GM13977 (cell line): ENCODE results near the gene ZSCAN2.

Experiments used
- DNase-seq: peaks from one replicate; pipeline ENCODE4 v3.0.0; 2012; ENCODE audit warnings: low spot score
- in situ Hi-C: fragments of 300-500 bp; cut with MboI; formaldehyde crosslinking; loops from one replicate; pipeline ENCODE4 v1.12.0; 2022; ENCODE audit warnings: low sequenced_read_pairs, low pct_unique_long_range_greater_than_20kb, mixed read lengths, inconsistent platforms; ENCODE audit not compliant: unreplicated experiment
- TF ChIP-seq, protein P1 (sequence below): IDR thresholded peaks from 2 replicates; pipeline ENCODE4 v1.5.1; 2012; ENCODE audit warnings: mild to moderate bottlenecking, control low read depth; ENCODE audit not compliant: insufficient read depth; ENCODE audit errors: extremely low read depth, missing control alignments

The ZSCAN2 gene

DNA sequence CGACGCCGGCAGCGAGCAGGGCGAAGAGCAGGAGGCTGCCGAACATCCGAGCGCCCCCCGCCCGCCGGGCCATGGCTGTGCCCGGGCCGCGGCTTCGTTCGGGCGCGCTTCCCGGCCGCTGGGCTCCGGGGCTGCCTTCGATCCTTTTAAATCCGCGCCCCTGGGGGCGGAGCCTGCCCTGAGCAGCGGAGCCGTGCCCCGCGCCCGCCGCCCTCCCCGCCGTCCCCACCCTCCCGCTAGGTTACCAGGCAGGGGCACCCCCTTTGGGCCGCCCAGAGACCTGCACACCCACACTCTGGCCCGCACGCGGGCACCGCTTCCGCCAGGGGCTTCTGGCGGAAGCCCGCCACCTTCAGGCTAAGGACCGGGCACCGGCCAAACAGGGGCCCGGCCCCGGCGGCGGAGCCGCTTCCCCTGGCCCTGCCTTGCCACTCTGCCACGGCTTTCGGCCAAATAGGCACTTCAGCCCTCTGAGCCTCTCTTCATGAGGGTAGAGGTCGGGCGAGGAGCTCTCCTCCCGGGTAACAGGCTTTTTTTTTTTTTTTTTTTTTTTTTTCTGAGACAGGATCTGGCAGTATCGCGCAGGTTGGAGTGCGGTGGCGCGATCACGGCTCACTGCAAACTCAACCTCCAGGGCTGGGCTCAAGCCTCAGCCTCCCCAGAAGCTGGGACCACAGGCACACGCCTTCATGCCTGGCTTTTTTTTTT, 57.4 kb downstream of the ZSCAN2 start, which contains the start of gene NMB:
TSS of gene NMB (minus strand) at position 120 of the 708 bp plus-strand sequence. CDS start at position 73, 47 bp downstream.
- DNase-seq: peak; percentile 88
- in situ Hi-C loops: no loop called here
- TF ChIP-seq, protein P1, sequence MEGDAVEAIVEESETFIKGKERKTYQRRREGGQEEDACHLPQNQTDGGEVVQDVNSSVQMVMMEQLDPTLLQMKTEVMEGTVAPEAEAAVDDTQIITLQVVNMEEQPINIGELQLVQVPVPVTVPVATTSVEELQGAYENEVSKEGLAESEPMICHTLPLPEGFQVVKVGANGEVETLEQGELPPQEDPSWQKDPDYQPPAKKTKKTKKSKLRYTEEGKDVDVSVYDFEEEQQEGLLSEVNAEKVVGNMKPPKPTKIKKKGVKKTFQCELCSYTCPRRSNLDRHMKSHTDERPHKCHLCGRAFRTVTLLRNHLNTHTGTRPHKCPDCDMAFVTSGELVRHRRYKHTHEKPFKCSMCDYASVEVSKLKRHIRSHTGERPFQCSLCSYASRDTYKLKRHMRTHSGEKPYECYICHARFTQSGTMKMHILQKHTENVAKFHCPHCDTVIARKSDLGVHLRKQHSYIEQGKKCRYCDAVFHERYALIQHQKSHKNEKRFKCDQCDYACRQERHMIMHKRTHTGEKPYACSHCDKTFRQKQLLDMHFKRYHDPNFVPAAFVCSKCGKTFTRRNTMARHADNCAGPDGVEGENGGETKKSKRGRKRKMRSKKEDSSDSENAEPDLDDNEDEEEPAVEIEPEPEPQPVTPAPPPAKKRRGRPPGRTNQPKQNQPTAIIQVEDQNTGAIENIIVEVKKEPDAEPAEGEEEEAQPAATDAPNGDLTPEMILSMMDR: peak; percentile 33

DNA sequence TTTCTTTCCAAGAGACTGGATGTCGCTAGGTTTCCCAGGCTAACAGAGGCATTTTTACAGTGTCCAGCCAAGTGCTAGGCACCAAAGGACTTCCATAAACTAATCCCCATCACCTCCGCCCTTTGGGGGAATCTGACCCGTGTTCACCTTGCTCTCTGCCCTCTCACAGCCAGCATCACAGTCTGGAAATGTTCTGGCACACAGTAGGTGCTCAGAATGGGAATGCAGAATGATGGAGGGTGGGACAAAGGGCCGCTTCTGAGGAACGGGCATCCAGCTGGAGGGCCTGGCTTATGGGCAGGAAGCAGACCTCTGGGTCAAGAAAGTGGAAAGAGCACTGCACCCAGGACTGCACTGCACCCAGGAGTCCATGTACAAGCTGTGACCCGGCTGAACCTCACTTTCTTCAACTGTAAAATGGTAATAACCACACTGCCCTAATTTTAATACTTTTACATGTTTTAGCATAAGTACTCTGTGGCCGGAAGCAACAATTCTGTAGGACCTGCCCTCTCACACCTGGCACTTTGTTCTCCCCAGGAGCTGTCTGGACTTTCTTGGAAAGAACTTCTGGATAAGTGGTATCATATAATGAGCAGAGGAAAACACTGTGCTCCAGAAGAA, 58.1 kb downstream of the ZSCAN2 start:
- DNase-seq: no peak
- in situ Hi-C loops: no loop called here
- TF ChIP-seq, protein P1: no peak

DNA sequence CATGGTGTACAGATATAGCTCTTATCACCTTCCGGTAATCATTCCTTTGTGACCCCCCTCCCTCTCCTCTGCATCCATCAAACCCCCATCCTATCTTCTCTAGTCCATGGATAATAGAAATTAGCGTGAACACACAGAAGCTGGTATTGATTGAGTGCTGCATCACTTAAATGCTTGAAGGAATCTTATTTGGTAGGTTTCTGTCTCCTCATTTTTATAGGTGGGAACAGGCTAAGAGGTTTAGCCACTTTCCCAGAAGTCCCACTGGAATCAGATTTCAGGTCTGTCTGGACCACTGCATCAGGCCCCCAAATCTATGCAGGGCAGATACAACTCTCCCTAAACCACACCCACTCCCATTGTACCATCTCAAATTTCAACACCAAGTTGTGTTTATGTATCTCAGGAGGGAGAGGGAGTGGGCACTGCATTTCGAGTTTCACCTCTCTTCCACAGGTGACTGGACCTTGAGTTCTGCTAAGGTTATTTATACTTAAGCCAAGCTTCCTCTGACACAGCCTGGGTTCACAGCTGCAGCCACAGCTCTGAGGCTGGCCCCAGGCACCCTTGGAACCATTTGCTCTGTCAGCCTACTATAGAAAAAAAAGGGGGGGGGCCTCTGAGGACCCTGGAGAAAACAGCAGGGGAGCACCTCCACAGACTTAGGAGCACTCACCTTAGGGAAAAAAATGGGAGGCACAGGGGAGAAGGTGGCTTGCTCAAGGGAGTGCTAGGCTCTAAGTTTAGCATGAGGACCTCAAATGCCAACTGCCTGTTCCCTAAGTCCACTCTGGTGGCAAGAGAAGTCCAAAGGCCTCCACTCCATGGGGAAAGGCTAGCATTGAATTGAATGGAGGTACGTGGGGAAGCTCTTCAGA, 59.3 kb downstream of the ZSCAN2 start:
- DNase-seq: no peak
- in situ Hi-C loops: no loop called here
- TF ChIP-seq, protein P1: no peak

DNA sequence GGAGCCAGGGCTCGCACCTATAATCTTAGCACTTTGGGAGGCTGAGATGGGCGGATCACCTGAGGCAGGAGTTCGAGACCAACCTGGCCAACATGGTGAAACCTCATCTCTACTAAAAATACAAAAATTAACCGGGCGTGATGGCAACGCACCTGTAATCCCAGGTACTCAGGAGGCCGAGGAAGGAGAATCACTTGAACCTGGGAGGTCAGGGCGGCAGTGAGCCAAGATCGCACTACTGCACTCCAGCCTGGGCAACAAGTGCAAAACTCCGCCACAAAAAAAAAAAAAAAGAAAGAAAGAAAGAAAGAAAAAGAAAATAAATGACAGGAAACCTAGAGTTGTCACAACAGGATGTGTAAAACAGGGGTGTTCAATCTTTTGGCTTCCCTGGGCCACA, 60.2 kb downstream of the ZSCAN2 start:
- no peak for DNase-seq
- TF ChIP-seq, protein P1: no peak
- in situ Hi-C loops: no loop called here

DNA sequence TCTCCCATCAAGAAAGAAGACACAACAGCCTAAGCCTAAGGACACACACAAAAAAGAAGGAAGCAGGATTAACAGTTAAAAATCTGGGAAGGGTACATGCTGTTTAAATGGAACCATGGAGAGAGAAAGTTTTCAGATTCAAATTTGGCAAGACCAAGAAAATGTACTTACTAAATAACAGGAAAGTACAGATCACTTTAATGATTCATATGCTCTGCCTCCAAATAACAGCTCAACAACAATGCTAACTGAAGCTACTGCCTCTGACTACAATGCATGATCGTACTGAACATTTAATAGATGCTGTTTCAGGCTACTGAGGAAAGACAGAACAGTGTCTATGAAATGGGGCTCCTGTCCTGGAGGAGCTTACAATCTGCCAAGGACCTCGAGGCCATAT, 65.6 kb downstream of the ZSCAN2 start:
- DNase-seq: no peak
- TF ChIP-seq, protein P1: no peak
- in situ Hi-C loops: no loop called here

DNA sequence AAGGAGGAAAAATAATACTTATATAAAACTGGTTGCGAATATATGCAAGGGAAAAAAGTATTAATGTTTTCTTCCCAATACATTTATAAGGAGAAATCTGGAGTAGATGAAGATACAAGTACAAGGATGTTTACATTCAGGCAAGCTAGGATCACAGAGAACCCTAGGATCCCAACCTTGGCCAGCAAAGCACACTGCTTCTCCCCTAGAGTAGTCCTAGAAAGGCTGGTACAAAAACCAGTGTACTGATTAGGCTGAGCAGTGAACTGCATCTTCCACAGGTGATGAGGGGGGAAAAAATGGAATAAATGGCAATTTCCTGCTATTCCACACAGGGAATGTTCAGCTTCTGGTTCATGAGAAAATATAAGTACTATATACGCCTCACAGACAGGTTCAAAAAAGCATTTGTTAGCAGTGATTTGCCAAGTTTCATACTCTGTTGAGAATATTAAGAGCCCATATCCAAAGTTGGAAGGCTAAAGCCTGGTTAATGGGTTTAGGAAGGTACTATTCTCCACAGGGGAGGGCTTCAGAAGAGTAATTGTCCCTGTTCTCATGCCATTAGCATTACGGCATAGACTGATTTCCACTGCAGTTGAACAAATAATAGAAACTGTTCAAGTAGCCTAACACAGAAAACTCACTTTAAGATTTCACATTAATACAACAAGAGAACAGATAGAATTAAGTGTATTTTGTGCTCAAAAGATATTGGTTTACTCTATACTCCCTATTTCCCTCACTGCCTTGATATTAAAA, 67.6 kb downstream of the ZSCAN2 start:
- in situ Hi-C loops: no loop called here
- DNase-seq: no peak
- TF ChIP-seq, protein P1: no peak
